ENCODE measurements around the gene AIF1L. TPM values are rescaled to one million over a fixed set of nuclear protein-coding genes. Genes with fewer than 3 reads are reported as not detected.

Gene AIF1L
- total and polyA plus RNA-seq, 2 of the 13 experiments (the other 11 are each of a cell fraction or from before 2014, with no cell fraction given): 12.4 to 36.5 TPM

DNA sequence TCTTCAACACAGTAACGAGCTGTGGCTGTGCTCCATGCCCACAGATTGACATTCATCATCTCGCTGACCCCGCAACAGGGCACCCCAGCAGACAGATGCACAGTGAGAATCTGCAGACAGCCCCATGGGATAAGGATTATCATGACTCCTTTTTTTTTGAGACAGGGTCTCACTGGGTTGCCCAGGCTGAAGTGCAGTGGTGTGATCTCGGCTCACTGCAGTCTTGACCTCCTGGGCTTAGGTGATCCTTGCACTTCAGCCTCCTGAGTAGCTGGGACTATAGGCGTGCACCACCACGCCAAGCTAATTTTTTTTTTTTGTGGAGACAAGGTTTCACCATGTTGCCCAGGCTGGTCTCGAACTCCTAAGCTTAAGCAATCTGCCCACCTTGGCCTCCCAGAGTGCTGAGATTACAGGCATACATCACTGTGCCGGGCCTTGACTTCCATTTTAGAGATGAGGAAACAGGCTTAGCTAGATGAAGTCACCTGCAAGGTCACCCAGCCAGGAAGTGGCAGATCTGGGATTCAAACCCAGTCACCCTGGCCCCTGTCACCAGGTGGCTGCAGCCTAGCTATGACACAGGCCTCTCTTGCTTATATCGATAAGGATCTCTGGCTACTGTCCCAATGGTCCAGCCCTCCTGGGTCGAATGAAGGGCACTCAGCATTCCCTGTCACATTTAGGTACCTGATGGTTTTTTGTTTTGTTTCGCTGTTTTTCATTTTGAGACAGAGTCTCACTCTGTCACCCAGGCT lies 5.1 kb downstream of the AIF1L start:
- intact Hi-C loops (cut with micrococcal nuclease; ENCODE audit: unreplicated experiment): no loop called here
- no peak for TF ChIP-seq PITX1 (CRISPR knock-in tag; IDR thresholded peaks at IDR 0.05)
- Histone ChIP-seq H3K27ac (ENCODE audit: extremely low read length, insufficient read depth, low read length) (no peak overlapping the region), H3K27me3 (ENCODE audit: control insufficient read depth in 1 of 2, insufficient read depth in 2 of 2, low read length in 2 of 2) (peaks cover 0 to 5% of the 10 kb centered on the region in 2 experiments; a peak in 1 of 5 replicates), H2AFZ (ENCODE audit: low read length) (no peak overlapping the region), H3K4me1 (ENCODE audit: insufficient read depth, low read length) (peaks cover 12% of the 10 kb centered on the region), H3K4me2 (ENCODE audit: low read depth, low read length) (no peak overlapping the region), H3K9ac (ENCODE audit: insufficient read depth, low read depth, low read length) (no peak overlapping the region), H3K9me3 (ENCODE audit: low read length) (no peaks in the 10 kb centered on the region), H4K20me1 (ENCODE audit: insufficient read depth, low read length) (no peaks in the 10 kb centered on the region), H3K36me3 (replicated peaks in 1 of 2; ENCODE audit: control insufficient read depth in 1 of 2, insufficient read depth in 2 of 2, low read length in 2 of 2) (no peaks in the 10 kb centered on the region), H3K4me3 (replicated peaks in 1 of 3; ENCODE audit: insufficient read depth in 1 of 3, low read depth in 2 of 3, low read length in 3 of 3) (no peak overlapping the region), H3K79me2 (ENCODE audit: insufficient read depth, low read length) (no peaks in the 10 kb centered on the region)
- 80% methylated on average over 9 of the region's 11 CpGs for WGBS (ENCODE audit: low lambda C conversion rate)
- no peak for FAIRE-seq
- no peak for DNase-seq (ENCODE audit: low spot score)
- ChIA-PET POLR2A (interaction anchor here (0.8 kb wide), 1 partner anchor 23 kb away, joined by 5 read pairs; no protein-coding TSS in a partner anchor), CTCF (ENCODE audit: low intra/inter-chr PET ratio, low total read pairs) (no interaction called here)
- no TSS peak for BruUV-seq (replicated peaks)
- in situ Hi-C loops (cut with HindIII; ENCODE audit: extremely low pct_ligation_motif_present, low pct_unique_long_range_greater_than_20kb): no loop called here
- ATAC-seq: no peak

DNA sequence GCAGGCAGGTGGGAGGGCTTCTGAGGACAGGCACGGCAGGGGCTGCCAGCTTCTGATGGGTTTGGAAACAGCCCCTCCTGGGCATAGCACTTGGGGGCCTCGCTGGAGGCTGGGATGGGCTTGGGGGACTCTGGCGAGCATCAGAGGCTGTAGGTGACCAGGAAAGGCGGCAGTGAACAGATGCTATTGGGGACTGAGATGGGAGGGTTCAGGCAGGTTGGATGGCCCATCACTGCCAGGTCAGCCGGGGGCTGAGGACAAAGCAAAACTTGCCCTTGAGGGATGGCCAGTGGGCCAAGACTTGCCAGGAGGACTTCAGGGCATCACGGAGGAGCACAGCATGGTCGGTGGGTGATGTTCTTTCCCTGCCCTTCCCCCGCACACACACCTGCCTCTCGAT lies 6.7 kb downstream of the AIF1L start:
- Histone ChIP-seq H3K79me2 (ENCODE audit: insufficient read depth, low read length) (no peaks in the 10 kb centered on the region), H3K36me3 (replicated peaks in 1 of 2; ENCODE audit: control insufficient read depth in 1 of 2, insufficient read depth in 2 of 2, low read length in 2 of 2) (no peaks in the 10 kb centered on the region), H3K27ac (ENCODE audit: extremely low read length, insufficient read depth, low read length) (no peak overlapping the region), H3K9me3 (ENCODE audit: low read length) (no peaks in the 10 kb centered on the region), H3K27me3 (ENCODE audit: control insufficient read depth in 1 of 2, insufficient read depth in 2 of 2, low read length in 2 of 2) (no peaks in the 10 kb centered on the region), H3K4me3 (replicated peaks in 1 of 3; ENCODE audit: insufficient read depth in 1 of 3, low read depth in 2 of 3, low read length in 3 of 3) (no peak overlapping the region), H3K4me2 (ENCODE audit: low read depth, low read length) (no peak overlapping the region), H2AFZ (ENCODE audit: low read length) (no peak overlapping the region), H3K9ac (ENCODE audit: insufficient read depth, low read depth, low read length) (no peak overlapping the region), H3K4me1 (ENCODE audit: insufficient read depth, low read length) (no peaks in the 10 kb centered on the region), H4K20me1 (ENCODE audit: insufficient read depth, low read length) (no peaks in the 10 kb centered on the region)
- BruUV-seq (replicated peaks): no TSS peak
- ChIA-PET CTCF (ENCODE audit: low intra/inter-chr PET ratio, low total read pairs) (no interaction called here), POLR2A (interaction anchor here (1.3 kb wide), 1 partner anchor 23 kb away, joined by 3 read pairs; the partner anchor contains the start of gene NUP214)
- ATAC-seq (no peak), FAIRE-seq (no peak), DNase-seq (ENCODE audit: low spot score) (no peak)
- intact Hi-C loops (cut with micrococcal nuclease; ENCODE audit: unreplicated experiment) (no loop called here), in situ Hi-C loops (cut with HindIII; ENCODE audit: extremely low pct_ligation_motif_present, low pct_unique_long_range_greater_than_20kb) (no loop called here)
- 89% methylated on average over 7 of the region's 9 CpGs for WGBS (ENCODE audit: low lambda C conversion rate)
- TF ChIP-seq, protein P1, sequence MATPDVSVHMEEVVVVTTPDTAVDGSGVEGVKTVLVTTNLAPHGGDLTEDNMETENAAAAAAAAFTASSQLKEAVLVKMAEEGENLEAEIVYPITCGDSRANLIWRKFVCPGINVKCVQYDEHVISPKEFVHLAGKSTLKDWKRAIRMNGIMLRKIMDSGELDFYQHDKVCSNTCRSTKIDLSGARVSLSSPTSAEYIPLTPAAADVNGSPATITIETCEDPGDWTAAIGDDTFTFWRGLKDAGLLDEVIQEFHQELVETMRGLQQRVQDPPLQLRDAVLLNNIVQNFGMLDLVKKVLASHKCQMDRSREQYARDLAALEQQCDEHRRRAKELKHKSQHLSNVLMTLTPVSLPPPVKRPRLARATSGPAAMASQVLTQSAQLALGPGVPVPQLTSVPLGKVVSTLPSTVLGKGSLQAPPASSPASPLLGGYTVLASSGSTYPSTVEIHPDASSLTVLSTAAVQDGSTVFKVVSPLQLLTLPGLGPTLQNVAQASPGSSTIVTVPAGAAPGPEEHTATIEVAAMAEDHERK (CRISPR knock-in tag; IDR thresholded peaks at IDR 0.05; ENCODE audit: low read depth): no peak
- TF ChIP-seq CEBPB (IDR thresholded peaks at IDR 0.05; ENCODE audit: borderline replicate concordance, low read depth, low read length): no peak
- TF ChIP-seq MTF1 (CRISPR knock-in tag; IDR thresholded peaks at IDR 0.05): no peak
- TF ChIP-seq ZNF101 (CRISPR knock-in tag; IDR thresholded peaks at IDR 0.05; ENCODE audit: borderline replicate concordance, low read depth): no peak
- TF ChIP-seq HNRNPH1 (optimal IDR thresholded peaks at IDR 0.05; ENCODE audit: low read depth, low read length): no peak
